Ramos (cell line): ENCODE data around the gene LARGE2.

Source experiments
- in situ Hi-C: fragments of 300-500 bp; cut with MboI; formaldehyde crosslinking; loops from one replicate; pipeline ENCODE4 v1.14.3; 2022; ENCODE audit warnings: low sequenced_read_pairs; ENCODE audit not compliant: unreplicated experiment

LARGE2 gene

DNA sequence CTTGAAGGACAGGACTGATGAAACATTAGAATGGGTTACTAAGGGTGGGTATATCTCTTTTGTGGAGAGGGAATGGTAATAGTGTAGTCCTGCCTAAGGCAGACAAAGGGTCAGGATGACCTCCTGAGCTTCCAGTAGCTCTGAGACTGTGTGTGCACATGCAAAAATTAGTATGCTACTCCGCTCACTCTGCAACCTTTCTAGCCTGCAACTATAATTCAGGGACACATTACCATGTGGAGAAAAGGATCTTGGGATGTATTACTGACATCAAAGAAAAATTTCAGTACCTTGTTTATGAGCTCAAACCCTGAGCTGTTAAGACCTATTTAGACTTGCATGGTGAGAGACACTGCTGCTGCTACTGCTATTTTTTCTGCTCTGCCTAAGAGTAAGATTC, 25.4 kb downstream of the LARGE2 start:
- in situ Hi-C loops: no loop called here

DNA sequence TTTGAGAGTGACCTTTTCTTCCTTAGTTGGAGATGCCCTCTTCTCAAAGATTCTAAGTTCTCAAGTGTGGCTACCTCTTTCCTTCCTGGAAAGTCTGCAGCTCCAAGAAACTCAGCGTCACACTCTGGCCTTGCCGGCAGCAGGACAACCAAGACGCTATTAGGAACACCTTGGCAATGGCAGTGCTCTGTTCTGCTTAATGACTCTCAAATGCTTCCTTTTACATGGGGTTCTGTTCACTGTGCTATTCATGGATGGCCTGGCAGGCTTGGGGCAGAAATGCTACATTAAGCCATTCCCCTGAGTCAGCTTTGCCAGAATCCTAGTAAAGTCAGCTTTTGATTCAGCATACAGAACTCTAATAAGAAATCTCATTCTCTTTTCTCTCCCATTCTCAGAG, 25.9 kb downstream of the LARGE2 start:
- in situ Hi-C loops: no loop called here

GRCh38 chr11:45949992-45950407, 27.5 kb downstream of the LARGE2 start:
- in situ Hi-C loops: no loop called here

DNA sequence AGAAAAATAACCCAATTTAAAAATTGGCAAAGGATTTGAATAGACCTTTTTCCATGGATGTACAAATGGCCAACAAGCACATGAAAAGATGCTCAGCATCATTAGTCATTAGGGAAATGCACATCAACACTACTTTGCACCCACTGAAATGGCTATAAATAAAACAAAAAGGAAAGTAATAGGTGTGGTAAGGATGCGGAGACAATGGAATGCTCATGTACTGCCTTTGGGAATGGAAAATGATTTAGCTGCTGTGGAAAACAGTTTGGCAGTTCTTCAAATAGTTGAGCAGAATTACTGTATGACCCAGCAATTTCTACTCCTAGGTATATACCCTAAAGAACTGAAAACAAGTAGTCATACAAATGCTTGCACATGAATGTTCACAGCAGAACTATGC, 37.4 kb downstream of the LARGE2 start:
- in situ Hi-C loops: no loop called here

DNA sequence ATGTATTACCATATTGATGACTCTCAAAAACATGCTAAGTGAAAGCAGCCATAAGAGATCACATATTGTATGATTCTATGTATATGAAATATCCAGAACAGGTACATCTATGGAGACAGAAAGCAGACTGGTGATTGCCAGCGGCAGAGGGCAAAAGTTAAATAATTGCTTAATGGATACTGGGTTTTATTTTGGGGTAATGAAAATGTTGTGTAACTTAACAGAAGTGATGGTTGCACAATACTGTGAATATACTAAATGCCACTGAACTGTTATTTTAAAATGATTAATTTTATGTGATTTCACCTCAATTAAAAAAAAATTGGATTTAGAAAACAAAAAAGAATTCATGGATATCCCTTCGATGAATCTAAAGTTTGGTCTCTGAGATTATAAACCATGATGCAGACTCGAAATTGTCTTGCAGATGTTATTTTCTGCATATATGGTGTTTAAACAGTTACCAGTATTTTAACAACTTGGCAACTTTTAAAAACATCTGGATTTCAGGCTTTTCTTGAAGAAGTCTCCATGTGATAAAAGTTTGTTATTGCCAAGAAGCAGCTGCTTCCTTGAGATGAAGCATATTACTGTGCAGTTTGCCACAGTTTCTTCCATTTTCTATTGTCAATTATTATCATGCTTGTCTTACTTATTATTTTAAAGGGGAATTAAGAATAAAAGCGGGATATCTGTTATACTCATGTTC, 38.1 kb downstream of the LARGE2 start:
- in situ Hi-C loops: no loop called here

- in situ Hi-C loops: no loop called here
Measured at GRCh38 chr11:45961751-45962240, 39.3 kb downstream of the LARGE2 start.

DNA sequence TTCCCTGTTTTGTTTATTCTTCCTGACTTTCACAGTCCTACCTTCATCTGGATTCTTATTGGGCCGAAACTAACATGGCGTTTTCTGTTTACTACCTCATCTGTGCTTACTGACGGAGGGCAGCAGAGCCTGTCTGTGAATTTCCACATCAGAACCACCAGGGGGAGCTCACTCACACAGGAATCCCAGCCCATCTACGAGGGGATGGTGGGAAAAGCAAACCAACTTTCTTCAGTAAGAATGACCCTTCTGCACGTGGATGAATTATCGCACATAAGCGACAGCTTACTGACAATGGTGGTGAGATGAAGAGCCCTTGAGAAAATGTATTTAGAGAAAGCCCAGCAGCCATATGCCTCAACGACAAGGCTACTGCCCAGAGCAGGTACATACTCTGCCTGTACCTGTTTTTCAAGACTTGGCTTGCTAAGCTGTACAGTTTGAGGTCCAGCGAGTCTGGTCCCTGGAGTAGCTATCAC, 42.5 kb downstream of the LARGE2 start:
- in situ Hi-C loops: no loop called here

DNA sequence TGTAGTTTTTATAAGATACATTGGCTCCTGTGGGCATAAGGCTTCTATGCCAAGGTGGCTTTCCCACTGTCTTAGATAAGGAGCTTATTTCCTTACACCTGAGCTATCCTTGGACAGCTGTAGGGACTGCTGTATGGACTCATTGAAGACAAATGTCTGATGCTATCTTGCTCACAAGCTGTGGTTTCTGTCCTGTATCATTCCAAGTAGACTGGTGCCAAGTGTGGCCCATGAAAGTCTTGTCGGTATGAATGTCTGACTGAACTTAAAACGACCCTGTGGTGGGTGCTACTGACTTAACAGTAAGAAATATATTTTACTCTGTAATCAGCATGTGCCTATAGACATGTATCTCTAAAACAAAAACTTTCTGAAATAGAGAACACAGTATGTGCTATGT, 45.0 kb downstream of the LARGE2 start:
- in situ Hi-C loops: no loop called here

DNA sequence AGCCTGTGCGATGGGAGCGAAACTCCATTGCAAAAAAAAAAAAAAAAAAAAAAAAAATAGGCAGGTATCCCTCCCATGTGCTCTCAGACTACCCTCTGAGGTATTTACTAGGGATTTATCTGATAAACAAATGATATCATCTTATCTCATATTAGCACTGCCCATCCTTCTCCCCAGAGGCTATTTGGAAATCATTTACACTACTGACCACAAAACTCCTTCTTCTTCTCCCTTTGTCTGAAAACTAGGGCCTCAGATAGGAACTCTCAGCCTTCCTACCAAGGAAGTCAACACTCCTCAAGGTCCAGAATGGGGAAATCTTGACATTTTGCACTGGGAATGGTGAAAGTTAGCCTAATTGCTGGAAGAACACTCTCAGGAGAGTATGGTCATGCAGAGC, 46.4 kb downstream of the LARGE2 start:
- in situ Hi-C loops: no loop called here

GRCh38 chr11:45973601-45974000, 51.1 kb downstream of the LARGE2 start:
- in situ Hi-C loops: no loop called here

- in situ Hi-C loops: no loop called here
Measured at GRCh38 chr11:45974806-45975205, 52.4 kb downstream of the LARGE2 start.
